AG04449 (cell line): ENCODE data around the gene SIRT2.
"Not testable (repeated sequence)": the region's sequence is repeated elsewhere in the genome, so short reads cannot be mapped to it uniquely, and the experiment has no call there.

ENCODE experiments used
- CTCF ChIA-PET: fragments of 350-600 bp; formaldehyde crosslinking; extraction: SDS; loops from one replicate; lab custom pipeline; 2021; ENCODE audit warnings: antibody characterized with exemption; lab: Yijun Ruan, JAX
- POLR2A ChIA-PET: fragments of 400-600, 350-600 bp; formaldehyde crosslinking; extraction: SDS; loops from one replicate; lab custom pipeline; 2020; ENCODE audit warnings: antibody characterized with exemption, inconsistent platforms; lab: Yijun Ruan, JAX
- DNase-seq: peaks from one replicate; pipeline ENCODE4 v3.0.0-alpha.2; 2010; ENCODE audit warnings: low read depth, low spot score
- H3K4me3 ChIP-seq: 2 replicates; pipeline ENCODE4 v1.5.1; 2011; ENCODE audit warnings: low read depth, mild to moderate bottlenecking, control low read depth, low read length
- CTCF ChIP-seq: IDR thresholded peaks from one replicate; pipeline ENCODE4 v1.5.1; 2011; ENCODE audit warnings: mild to moderate bottlenecking, moderate library complexity, low read length, control low read depth, inconsistent platforms; ENCODE audit not compliant: insufficient read depth; ENCODE audit errors: missing control alignments

Gene SIRT2

GRCh38 chr19:38892841-38893240 lies 6.6 kb downstream of the SIRT2 start:
- TF ChIP-seq CTCF: no peak
- ChIA-PET POLR2A (no interaction called here), CTCF (interaction anchor here (0.7 to 1.4 kb wide), 3 partner anchors 24 to 123 kb away, joined by 3 to 6 read pairs (median 3); no protein-coding TSS in a partner anchor)
- DNase-seq: no peak
- H3K4me3 ChIP-seq: no peak overlapping the region

- CTCF ChIA-PET: interaction anchor here (1.1 to 1.3 kb wide), 3 partner anchors 16 to 23 kb away, joined by 3 to 6 read pairs (median 6); no protein-coding TSS in a partner anchor
- H3K4me3 ChIP-seq: no peak overlapping the region
- DNase-seq: no peak
- TF ChIP-seq CTCF: no peak
- POLR2A ChIA-PET: no interaction called here
Observed at GRCh38 chr19:38891771-38892170, 7.6 kb downstream of the SIRT2 start.

- H3K4me3 ChIP-seq: no peak overlapping the region
- ChIA-PET POLR2A (no interaction called here), CTCF (interaction anchor here (0.7 to 1.1 kb wide), 2 partner anchors 21 to 488 kb away, joined by 3 read pairs; partner anchors contain the start of gene FAM98C)
- no peak for TF ChIP-seq CTCF
- no peak for DNase-seq
Observed at GRCh38 chr19:38890686-38891085, 8.7 kb downstream of the SIRT2 start.

- no peak overlapping the region for H3K4me3 ChIP-seq
- no peak for TF ChIP-seq CTCF
- ChIA-PET CTCF (interaction anchor here (6.0 kb wide), 1 partner anchor 13 kb away, joined by 70 read pairs; the partner anchor contains the start of gene RINL), POLR2A (no interaction called here)
- DNase-seq: no peak
Observed at GRCh38 chr19:38889803-38890202, 9.6 kb downstream of the SIRT2 start.

GRCh38 chr19:38888876-38889275 lies 10.5 kb downstream of the SIRT2 start:
- no peak for DNase-seq
- POLR2A ChIA-PET: interaction anchor here (2.1 kb wide), 1 partner anchor 11 kb away, joined by 4 read pairs; the partner anchor contains the start of genes NFKBIB and SIRT2
- no peak overlapping the region for H3K4me3 ChIP-seq
- no peak for TF ChIP-seq CTCF
- CTCF ChIA-PET: interaction anchor here (2.0 to 6.0 kb wide), 2 partner anchors 12 to 41 kb away, joined by 9 to 70 read pairs; partner anchors contain the start of genes MRPS12, RINL and SARS2

- CTCF ChIA-PET: interaction anchor here (1.0 to 6.0 kb wide), 3 partner anchors 8 to 43 kb away, joined by 3 to 70 read pairs (median 3); partner anchors contain the start of gene RINL
- H3K4me3 ChIP-seq, POLR2A ChIA-PET, DNase-seq: not testable (repeated sequence)
Observed at GRCh38 chr19:38884691-38885090, 14.7 kb downstream of the SIRT2 start.
